ENCODE data around the gene PHACTR1.

The PHACTR1 gene

GRCh38 chr6:13248584-13248985 is 532.0 kb downstream of the PHACTR1 start:
- DNase-seq: no peak

DNA sequence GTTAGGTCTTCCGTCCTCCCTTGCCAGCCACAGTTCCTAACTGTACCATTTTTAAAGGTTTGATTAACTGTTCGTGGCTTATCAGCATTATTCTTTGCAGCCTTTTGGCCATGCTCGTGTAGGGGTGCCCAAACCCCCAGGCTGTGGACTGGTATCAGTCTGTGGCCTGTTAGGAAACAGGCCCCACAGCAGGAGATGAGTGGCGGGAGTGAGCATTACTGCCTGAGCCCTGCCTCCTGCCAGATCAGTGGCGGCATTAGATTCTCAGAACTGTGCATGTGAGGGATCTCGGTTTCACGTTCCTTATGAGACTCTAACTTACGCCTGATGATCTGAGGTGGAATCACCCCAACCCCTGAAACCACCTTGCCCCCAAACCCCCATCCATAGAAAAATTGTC is 532.4 kb downstream of the PHACTR1 start:
- no peak for DNase-seq

- no peak for DNase-seq
These were observed 533.2 kb downstream of the PHACTR1 start for GRCh38 chr6:13249817-13250216.

- DNase-seq: no peak
These were observed 534.1 kb downstream of the PHACTR1 start for GRCh38 chr6:13250703-13251102.

DNA sequence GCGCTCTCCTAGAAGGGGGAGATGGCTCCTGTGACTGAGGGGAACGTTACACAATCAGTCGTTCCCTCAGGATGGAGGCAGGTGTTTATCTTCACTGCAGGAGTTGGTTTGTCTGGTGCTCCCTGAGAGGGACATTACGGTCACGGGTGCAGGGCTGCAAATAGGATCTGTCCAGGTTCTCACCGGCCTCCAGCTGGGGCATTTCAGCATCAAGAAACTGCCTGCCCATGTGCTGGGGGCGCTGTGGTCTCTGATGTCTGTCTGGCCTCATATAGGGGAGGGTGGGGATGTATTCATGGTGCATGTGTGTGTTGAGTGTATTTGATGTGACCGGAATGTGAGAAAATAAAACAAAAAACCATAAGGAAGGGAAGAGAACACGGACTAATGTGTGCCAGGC is 534.7 kb downstream of the PHACTR1 start:
- DNase-seq: no peak

DNA sequence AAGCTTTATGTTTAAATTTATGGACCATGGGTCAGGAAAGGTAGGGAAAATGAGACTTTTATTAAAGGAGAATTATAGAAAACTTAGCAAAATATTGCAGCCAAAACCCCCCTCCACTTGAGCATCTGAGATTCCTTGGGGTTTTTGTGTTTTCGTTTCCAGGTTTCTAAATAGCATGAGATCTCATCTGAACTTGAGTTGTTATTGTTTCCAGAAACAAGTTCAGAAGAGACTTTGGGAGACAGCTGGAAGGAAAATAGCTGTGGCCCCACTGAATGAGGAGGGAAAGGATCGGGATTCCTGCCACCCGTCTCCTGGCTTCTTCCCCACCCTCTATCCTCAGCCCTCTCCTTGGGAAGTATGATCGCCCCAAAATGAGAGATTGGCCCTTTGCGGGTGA is 536.2 kb downstream of the PHACTR1 start:
- DNase-seq: no peak

- DNase-seq: no peak
These were observed 536.7 kb downstream of the PHACTR1 start for GRCh38 chr6:13253272-13253671.

GRCh38 chr6:13256266-13257001 is 539.9 kb downstream of the PHACTR1 start:
- DNase-seq: no peak

GRCh38 chr6:13259393-13259792 is 542.8 kb downstream of the PHACTR1 start:
- DNase-seq: no peak

- DNase-seq: no peak
These were observed 543.6 kb downstream of the PHACTR1 start for GRCh38 chr6:13260101-13260598.

GRCh38 chr6:13260831-13261230 is 544.3 kb downstream of the PHACTR1 start:
- DNase-seq: no peak

- no peak for DNase-seq
These were observed 545.0 kb downstream of the PHACTR1 start for GRCh38 chr6:13261464-13261994.

DNA sequence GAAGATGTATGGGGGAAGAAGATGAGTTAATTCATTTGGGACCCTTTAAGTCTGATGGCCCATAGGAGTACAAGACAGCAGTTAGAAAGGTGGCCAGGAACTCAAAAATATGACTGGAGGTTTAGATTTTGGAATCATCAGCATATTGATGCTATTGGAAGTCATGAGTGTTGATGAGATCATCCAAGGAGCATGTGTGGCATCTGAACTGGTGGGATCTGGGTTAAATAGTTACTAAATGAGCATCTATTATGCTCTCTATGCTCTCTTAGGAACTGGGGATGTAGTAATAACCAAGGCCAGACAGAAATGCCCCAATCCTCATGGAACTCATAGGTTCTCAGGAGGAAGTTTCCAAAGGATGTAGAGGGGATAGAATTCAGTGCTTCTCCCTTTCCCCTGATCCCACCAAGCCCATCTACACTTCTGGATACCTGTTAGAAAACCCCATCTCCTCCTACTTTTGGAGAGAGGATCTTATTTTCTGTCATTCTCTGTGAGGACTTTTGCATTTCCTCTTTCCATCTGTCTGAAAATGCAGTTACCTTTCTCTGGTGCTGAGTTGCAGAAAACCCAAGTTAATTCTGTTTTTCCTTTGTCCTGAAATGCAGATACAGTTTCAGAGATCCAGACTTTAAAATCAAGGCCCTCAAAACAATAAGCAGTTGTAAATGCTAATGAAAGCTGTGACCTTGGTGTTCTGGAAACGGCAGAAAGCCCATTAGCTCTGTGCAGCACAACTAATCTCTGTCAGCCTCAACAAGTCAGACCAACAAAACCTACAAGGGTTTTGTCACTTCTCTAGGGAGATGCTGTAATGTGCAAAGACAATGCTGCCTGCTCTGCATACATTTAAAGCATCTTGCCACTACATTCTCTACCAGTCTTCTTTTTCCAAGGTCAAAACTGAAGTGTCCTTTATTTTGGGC is 546.0 kb downstream of the PHACTR1 start:
- DNase-seq: no peak

GRCh38 chr6:13263669-13264068 is 547.1 kb downstream of the PHACTR1 start:
- DNase-seq: no peak

DNA sequence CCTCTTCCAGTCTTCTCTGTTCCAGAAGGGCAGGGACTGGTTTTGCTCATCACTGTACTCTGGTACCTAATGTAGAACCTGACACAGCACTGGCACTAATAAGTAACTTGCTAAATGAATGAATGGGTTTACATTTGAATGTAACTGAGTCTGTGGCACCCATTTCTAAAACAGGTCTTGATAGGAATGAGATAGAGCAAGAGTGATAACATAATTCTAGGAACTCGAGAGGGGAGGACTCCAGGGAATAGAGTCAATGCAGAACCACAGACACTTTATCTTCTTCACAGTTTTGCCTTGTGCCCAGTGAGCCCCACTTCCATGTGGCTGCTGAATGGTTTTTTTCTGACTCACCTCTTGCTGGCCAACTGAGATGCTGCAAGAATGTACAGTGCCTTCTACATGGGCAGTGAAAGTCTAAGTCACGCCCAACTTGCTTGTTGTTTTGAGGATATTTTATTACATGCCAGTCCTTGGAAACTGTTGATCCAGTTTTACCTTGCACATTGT is 550.6 kb downstream of the PHACTR1 start:
- no peak for DNase-seq

DNA sequence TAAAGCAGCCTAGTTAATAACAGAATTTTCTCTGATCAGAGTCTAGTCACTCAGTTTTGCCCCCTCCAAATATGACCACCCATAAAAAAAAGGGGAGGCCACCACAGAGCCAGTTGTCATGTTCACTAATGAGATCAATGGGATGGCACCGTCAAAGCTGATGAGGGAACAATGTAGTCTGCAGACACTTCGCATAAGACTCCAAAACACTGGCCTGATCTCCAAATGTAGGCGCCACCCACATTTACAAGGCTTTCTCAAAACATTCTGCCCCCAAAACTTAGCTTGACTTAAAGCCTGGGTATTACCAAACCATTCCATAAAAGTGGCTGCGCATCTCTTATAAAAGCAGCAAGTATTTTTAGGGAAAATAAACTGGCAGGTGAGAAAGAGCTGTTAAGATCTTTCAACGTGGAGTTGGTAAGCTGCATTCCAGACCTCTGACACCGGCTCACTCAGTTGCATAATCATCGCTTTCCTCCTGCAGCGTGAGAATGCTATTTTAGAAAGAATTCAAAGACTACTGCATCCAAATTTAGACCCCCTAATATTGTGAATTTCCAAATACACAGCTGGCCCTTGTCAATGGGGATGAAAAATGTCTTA is 552.4 kb downstream of the PHACTR1 start:
- DNase-seq: no peak

DNA sequence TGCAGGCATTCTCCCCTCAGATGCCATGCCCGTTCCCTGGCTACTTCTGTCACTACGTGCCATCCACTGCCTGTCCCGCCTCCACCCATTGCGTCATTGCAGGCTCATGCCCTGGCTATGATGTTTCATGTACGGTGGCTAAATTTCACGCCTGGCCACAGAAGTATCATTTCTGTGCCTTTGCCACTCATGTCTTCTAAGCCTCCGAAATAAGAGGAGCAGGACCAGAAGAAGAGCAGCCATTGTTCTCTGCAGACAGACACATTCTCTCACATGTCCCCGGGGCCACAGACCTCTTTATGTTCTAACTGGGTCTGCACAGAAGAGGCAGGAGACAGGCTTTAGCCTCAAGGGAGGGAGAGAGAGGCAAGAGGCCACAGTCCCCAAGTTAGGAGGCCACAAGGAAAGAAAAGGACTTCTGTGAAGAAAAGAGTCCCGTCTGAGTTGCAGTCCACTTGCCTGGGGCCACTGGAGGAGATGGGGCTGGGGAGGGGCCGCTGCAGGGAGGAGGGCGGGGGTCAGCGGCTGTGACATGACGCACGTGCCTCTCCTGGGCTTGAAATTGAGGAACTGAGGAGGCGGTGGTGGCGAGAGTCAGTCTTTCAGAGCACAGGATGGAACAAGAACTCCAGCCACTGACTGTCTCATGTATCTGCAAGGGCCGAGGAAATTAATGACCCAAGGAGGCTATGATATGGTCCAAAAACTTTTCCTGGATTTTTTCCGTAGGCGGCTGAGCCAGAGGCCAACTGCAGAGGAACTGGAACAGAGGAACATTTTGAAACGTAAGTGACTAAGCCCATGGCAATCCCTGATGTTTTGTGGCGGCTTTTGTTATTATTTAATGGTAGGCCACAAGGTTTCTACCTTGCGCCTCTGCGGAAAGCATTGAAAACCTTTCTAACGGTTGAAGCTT is 555.8 kb downstream of the PHACTR1 start:
- DNase-seq: no peak

GRCh38 chr6:13273202-13273930 is 556.8 kb downstream of the PHACTR1 start:
- DNase-seq: no peak

GRCh38 chr6:13273931-13274706 is 557.6 kb downstream of the PHACTR1 start:
- no peak for DNase-seq

GRCh38 chr6:13274707-13275434 is 558.3 kb downstream of the PHACTR1 start:
- DNase-seq: no peak

Measured in DMS 273 treated with DMSO at 0.1 percent for 48 hours (cell line).